T47D (cell line): Measurements from ENCODE around the gene FBXW2.
A peak's percentile ranks its signal among the peaks of the same experiment; 100 is the strongest.
"Not testable (repeated sequence)": the region's sequence is repeated elsewhere in the genome, so short reads cannot be mapped to it uniquely, and the experiment has no call there.

Source experiments
- DNase-seq, 2 experiments: peaks; one replicate each; pipeline versions ENCODE4 v3.0.0 to v3.0.0-alpha.2; 2011 to 2012; ENCODE audit warnings: low read depth in 1 of 2, low spot score in 1 of 2
- JUND ChIP-seq: IDR thresholded peaks from 2 replicates; pipeline ENCODE4 v1.6.1; 2012; ENCODE audit warnings: low read depth
- in situ Hi-C: cut with HindIII; loops from 2 replicates; pipeline ENCODE4 v1.10.0; 2016; ENCODE audit warnings: low sequenced_read_pairs, low pct_unique_long_range_greater_than_20kb

The FBXW2 gene

GRCh38 chr9:120807607-120808379 is 14.6 kb upstream of the FBXW2 start:
- TF ChIP-seq JUND: no peak
- DNase-seq: no peak
- in situ Hi-C loops: no loop called here

DNA sequence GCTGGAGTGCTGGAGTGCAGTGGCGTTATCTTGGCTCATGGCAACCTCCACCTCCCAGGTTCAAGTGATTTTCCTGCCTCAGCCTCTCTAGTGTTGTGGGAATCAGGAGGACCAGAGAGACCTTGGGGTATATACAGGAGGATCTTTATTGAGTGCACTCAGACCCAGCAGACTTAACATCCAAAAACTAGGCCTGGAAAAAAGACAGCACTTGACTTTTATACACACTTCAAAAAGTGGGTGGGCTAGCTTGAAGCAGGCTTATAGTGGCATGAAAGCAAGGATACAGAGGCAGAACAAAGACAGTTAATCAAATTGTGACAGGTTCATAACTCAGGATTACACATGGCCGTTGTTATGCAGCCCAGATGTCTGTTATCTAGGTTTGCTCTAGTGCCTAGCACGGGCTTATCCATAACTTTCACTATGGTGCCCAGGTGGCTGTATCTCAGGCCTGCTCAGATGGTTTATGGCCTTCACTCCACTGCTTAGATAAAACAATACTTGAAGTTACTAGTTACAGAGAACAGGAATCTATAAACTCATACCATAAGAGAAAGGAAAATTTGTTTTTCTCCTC is 11.7 kb upstream of the FBXW2 start:
- DNase-seq, in situ Hi-C loops: not testable (repeated sequence)

DNA sequence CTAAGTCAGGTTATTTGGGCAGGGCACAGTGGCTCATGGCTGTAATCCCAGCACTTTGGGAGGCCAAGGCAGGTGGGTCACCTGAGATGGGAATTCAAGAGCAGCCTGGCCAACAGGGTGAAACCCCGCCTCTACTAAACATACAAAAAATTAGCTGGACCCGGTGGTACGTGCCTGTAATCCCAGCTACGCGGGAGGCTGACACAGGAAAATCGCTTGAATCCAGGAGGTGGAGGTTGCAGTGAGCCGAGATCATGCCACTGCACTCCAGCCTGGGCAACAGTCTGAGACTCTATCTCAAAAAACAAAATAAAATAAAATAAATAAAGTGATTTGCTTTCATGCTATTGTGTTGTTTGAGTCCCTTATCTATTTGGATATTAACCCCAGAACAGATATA is 8.2 kb upstream of the FBXW2 start:
- in situ Hi-C loops: no loop called here
- TF ChIP-seq JUND: no peak
- no peak for DNase-seq

GRCh38 chr9:120791161-120791560 is 2.1 kb downstream of the FBXW2 start:
- no peak for TF ChIP-seq JUND
- no peak for DNase-seq
- in situ Hi-C loops: no loop called here

DNA sequence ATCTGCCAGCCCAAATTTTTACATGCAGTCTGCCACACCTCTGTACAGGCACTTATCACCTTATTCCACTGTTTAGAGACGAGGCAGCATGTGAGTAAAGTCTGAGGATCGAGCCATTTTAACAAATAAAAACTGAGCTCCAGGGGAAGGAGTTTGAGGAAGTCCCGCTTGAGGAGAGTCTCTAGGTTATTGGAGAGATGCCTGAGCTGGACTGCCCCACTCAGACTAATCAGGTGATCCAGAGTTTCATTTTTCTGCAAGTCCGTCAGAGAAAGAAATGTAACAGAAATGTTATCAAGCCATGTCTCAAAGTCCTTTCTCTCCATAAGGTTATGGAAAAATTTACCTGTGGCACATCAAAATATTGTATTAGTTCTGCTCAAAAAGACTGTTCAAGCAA is 5.3 kb downstream of the FBXW2 start:
- in situ Hi-C loops: no loop called here
- DNase-seq: no peak
- TF ChIP-seq JUND: no peak

- no peak for TF ChIP-seq JUND
- DNase-seq: no peak
- in situ Hi-C loops: no loop called here
Observed at GRCh38 chr9:120783602-120784047, 9.6 kb downstream of the FBXW2 start.

GRCh38 chr9:120781236-120781635 is 12.0 kb downstream of the FBXW2 start:
- TF ChIP-seq JUND: no peak
- in situ Hi-C loops: no loop called here
- no peak for DNase-seq

DNA sequence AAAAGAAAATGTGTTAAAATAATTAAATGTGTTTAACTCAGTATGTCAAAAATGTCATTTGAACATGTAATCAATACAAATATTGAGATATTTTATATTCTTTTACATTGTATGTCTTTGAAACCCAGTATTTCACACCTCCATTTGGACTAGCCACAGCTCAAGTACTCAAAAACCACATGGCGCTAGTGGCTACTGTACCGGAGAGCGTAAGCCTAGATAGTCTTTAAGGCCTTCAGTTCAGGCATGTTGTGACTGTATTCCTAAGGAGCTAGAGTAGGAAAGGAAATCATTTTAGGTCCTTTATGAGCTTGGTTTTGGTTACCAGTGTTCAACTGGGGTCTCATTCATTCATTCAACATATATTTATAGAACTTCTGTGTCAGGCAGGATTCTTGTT is 12.8 kb downstream of the FBXW2 start:
- in situ Hi-C loops: no loop called here
- DNase-seq: no peak
- no peak for TF ChIP-seq JUND

GRCh38 chr9:120779227-120779626 is 14.0 kb downstream of the FBXW2 start:
- in situ Hi-C loops: no loop called here
- TF ChIP-seq JUND: no peak
- DNase-seq: no peak

- in situ Hi-C loops: no loop called here
- DNase-seq: peak; percentile 40 to 59
- no peak for TF ChIP-seq JUND
Observed at GRCh38 chr9:120778758-120779157, 14.5 kb downstream of the FBXW2 start.

GRCh38 chr9:120777229-120777628 is 16.0 kb downstream of the FBXW2 start:
- TF ChIP-seq JUND: no peak
- no peak for DNase-seq
- in situ Hi-C loops: no loop called here

GRCh38 chr9:120776788-120777187 is 16.4 kb downstream of the FBXW2 start:
- in situ Hi-C loops: no loop called here
- no peak for TF ChIP-seq JUND
- DNase-seq: no peak

- in situ Hi-C loops: no loop called here
- no peak for TF ChIP-seq JUND
- no peak for DNase-seq
Observed at GRCh38 chr9:120775859-120776258, 17.4 kb downstream of the FBXW2 start.
